Ecto neural progenitor cell (in vitro differentiated cells): ENCODE results near the gene PCDHA1.

Experiments
- DNase-seq: peaks from one replicate; pipeline ENCODE4 v3.0.0-alpha.2; 2018; ENCODE audit warnings: low spot score

Gene PCDHA1

DNA sequence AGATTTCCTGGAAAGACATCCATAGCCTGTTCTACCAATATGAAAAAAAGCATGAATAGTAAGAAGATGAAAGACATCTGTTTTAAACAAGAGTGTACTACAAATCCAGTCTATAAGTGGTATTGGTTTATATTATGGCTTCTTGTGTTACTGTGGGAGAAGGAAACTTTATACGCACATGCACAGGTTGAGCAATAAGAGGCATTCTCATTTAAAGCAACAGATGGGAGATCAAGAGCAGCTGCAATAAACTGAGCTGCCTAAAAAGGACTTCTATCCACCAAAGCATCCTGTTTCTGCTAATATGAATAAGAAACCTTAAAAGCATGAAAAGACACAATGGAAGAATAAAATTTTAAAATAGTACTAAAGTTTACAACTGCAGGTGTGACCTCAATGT is 256.6 kb downstream of the PCDHA1 start:
- DNase-seq = no peak

DNA sequence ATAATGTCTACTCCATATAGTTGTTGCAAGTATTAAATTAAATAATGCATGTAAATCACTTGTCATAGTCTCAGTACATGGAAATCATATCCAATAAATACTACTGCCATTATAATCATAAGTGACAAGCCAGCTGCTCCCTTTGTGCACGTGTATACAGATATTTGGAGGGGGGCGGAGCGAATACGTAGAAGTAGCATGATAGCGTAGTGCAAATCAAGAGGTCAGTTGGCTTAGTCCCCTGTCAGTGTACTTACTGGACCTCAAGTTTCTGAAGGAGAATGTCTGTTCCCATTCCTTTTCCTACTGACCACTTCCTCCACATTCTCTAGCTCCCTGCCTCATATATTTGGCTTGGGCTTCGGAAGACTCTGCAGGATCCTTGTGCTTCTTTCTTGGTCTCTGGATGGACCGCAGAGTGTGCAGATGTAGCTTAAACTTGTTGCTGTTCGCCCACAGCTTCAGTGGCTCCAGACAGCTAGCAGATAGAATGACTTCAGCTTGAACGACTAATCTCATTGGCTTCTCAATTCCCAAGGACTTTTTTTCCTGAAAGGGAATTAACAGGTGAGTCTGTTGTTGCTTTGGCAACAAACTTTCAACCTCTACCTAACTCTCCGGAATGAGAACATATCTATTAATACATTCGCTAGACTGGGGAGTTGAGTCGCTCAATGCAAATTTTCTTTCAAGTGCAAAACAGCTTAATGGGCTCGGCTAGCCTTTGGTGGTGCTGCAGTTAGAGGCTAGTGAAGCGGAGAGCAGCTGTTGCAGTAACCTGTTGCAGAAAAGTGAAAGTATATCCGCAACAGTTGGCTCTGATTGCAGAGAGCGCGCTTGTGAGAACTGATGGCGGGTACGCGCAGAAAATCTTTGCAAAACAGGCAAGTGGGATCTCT is 264.9 kb downstream of the PCDHA1 start, which contains the start of gene PCDHB1:
TSS of gene PCDHB1 (plus strand) at position 753 of the 899 bp plus-strand sequence. CDS start at position 850, 97 bp downstream.
- DNase-seq = peak; percentile 49

DNA sequence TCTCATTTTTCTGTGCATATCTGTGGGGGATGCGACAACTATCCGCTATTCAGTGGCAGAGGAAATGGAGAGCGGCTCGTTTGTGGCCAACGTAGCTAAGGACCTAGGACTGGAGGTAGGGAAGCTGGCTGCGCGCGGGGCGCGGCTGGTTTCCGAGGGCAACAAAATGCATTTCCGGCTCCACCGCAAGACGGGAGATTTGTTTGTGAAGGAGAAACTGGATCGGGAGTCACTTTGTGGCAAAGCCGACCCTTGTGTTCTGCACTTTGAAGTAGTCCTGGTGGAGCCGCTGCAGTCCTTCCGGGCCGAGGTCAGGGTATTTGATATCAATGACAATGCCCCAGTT is 265.6 kb downstream of the PCDHA1 start:
- peak; percentile 55 for DNase-seq
